GM13977 (cell line): ENCODE data around the gene COX4I1.

Source experiments
- DNase-seq: peaks from one replicate; pipeline ENCODE4 v3.0.0; 2012; ENCODE audit warnings: low spot score
- CTCF ChIP-seq: IDR thresholded peaks from 2 replicates; pipeline ENCODE4 v1.5.1; 2012; ENCODE audit warnings: mild to moderate bottlenecking, control low read depth; ENCODE audit not compliant: insufficient read depth; ENCODE audit errors: extremely low read depth, missing control alignments
- in situ Hi-C: fragments of 300-500 bp; cut with MboI; formaldehyde crosslinking; loops from one replicate; pipeline ENCODE4 v1.12.0; 2022; ENCODE audit warnings: low sequenced_read_pairs, low pct_unique_long_range_greater_than_20kb, mixed read lengths, inconsistent platforms; ENCODE audit not compliant: unreplicated experiment

COX4I1 gene

GRCh38 chr16:85796599-85796998 lies 2.9 kb upstream of the COX4I1 start:
- TF ChIP-seq CTCF, result no peak
- in situ Hi-C loops, result no loop called here
- no peak for DNase-seq

GRCh38 chr16:85798283-85798776 lies 1.2 kb upstream of the COX4I1 start:
- no peak for TF ChIP-seq CTCF
- DNase-seq, result no peak
- in situ Hi-C loops, result no loop called here

- no peak for TF ChIP-seq CTCF
- in situ Hi-C loops, result no loop called here
- peak; percentile 77 for DNase-seq
Measured at GRCh38 chr16:85798901-85799496, 496 bp upstream of the COX4I1 start.

GRCh38 chr16:85800321-85800669 lies 800 bp downstream of the COX4I1 start:
- in situ Hi-C loops, result loop anchor here (25.0 kb wide), 1 partner anchor 712 kb away; the partner anchor contains the start of gene FOXF1
- TF ChIP-seq CTCF, result no peak
- DNase-seq, result no peak

- TF ChIP-seq CTCF, result no peak
- in situ Hi-C loops, result loop anchor here (25.0 kb wide), 1 partner anchor 709 kb away; the partner anchor contains the start of gene FOXF1
- no peak for DNase-seq
Measured at GRCh38 chr16:85803570-85803969, 4.1 kb downstream of the COX4I1 start.

GRCh38 chr16:85805442-85806045 lies 6.0 kb downstream of the COX4I1 start:
- in situ Hi-C loops, result loop anchor here (25.0 kb wide), 1 partner anchor 707 kb away; the partner anchor contains the start of gene FOXF1
- DNase-seq, result no peak
- TF ChIP-seq CTCF, result no peak
